ENCODE results near the gene PAPOLA. TPM values are rescaled to one million over a fixed set of nuclear protein-coding genes. Genes with fewer than 3 reads are reported as not detected.

The PAPOLA gene
- total RNA-seq, 1 donor from 2014 or later = 191 TPM

- no peaks in the 10 kb centered on the region for H3K9me3 Mint-ChIP-seq
- no peaks in the 10 kb centered on the region for H3K27me3 Mint-ChIP-seq (ENCODE audit: insufficient read depth)
- intact Hi-C loops (cut with micrococcal nuclease) = no loop called here
- H3K27ac Mint-ChIP-seq = no peak overlapping the region
- H3K4me3 Mint-ChIP-seq = no peak overlapping the region
- H3K36me3 Mint-ChIP-seq (ENCODE audit: low read depth) = peaks cover 10% of the 10 kb centered on the region
- H3K4me1 Mint-ChIP-seq (ENCODE audit: low read depth) = peaks cover 56% of the 10 kb centered on the region
- no peak for DNase-seq (ENCODE audit: low spot score)
Measured at GRCh38 chr14:96508900-96509299, 6.7 kb downstream of the PAPOLA start.

DNA sequence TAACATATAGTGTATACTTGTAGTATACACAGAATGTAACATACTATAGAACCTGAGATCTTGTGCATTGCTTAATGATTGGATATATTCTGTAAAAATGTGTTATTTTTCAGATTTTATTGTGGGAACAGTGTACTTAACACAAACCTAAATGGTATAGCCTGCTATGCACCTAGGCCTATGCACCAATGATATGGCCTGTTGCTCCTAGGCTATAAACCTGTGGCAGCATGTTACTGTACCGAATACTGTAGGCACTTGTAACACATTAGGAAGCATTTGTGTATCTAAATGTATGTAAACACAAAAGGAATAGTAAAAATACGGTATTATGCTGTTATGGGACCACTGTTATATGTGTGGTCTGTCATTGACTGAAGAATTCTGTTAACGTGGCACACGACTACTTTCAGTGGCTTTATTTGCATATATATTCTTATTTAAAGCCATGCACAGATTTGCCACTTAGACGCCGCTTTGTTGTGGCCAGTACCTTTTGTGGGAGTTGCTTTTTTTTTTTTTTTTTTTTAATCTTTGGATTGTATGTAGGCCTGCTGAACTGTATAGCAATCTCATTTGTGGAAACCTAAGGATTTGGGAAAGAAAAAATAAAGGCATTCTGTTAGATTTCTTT, 7.4 kb downstream of the PAPOLA start:
- Mint-ChIP-seq H3K27ac (no peak overlapping the region), H3K36me3 (ENCODE audit: low read depth) (peaks cover 8% of the 10 kb centered on the region), H3K4me1 (ENCODE audit: low read depth) (peaks cover 52% of the 10 kb centered on the region)

DNA sequence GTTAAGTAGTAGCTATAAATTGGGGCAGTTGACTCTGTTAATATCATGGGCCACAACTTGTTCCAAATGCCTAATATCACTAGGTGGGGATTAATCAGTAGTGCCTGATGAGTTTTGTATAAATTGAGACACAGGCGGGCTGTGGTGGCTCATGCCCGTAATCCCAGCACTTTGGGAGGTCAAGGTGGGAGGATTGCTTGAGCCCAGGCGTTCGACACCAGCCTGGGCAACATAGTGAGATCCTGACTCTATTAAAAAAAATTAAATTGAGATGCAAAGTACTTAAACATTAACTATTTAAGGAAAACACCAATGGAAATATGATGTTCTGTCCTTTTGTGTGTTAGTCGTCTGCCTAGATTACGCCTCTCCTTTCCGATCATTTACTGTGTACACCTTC, 9.0 kb downstream of the PAPOLA start:
- Mint-ChIP-seq H3K36me3 (ENCODE audit: low read depth) (peaks cover 1% of the 10 kb centered on the region), H3K27me3 (ENCODE audit: insufficient read depth) (no peaks in the 10 kb centered on the region), H3K4me3 (no peak overlapping the region), H3K4me1 (ENCODE audit: low read depth) (peaks cover 50% of the 10 kb centered on the region), H3K27ac (no peak overlapping the region), H3K9me3 (no peaks in the 10 kb centered on the region)
- intact Hi-C loops (cut with micrococcal nuclease) = no loop called here
- DNase-seq (ENCODE audit: low spot score) = no peak

More for the DNA sequence above, 7.4 kb downstream of the PAPOLA start:
- no peak for DNase-seq (ENCODE audit: low spot score)
- no peaks in the 10 kb centered on the region for H3K9me3 Mint-ChIP-seq
- H3K27me3 Mint-ChIP-seq (ENCODE audit: insufficient read depth) = no peaks in the 10 kb centered on the region
- intact Hi-C loops (cut with micrococcal nuclease) = no loop called here
- no peak overlapping the region for H3K4me3 Mint-ChIP-seq

- H3K27me3 Mint-ChIP-seq (ENCODE audit: insufficient read depth) = no peaks in the 10 kb centered on the region
- H3K9me3 Mint-ChIP-seq = no peaks in the 10 kb centered on the region
- no peak for DNase-seq (ENCODE audit: low spot score)
- H3K36me3 Mint-ChIP-seq (ENCODE audit: low read depth) = peaks cover 1% of the 10 kb centered on the region
- intact Hi-C loops (cut with micrococcal nuclease) = no loop called here
- H3K4me1 Mint-ChIP-seq (ENCODE audit: low read depth) = peaks cover 48% of the 10 kb centered on the region
- H3K4me3 Mint-ChIP-seq = no peak overlapping the region
- no peak overlapping the region for H3K27ac Mint-ChIP-seq
Measured at GRCh38 chr14:96511667-96512066, 9.5 kb downstream of the PAPOLA start.

DNA sequence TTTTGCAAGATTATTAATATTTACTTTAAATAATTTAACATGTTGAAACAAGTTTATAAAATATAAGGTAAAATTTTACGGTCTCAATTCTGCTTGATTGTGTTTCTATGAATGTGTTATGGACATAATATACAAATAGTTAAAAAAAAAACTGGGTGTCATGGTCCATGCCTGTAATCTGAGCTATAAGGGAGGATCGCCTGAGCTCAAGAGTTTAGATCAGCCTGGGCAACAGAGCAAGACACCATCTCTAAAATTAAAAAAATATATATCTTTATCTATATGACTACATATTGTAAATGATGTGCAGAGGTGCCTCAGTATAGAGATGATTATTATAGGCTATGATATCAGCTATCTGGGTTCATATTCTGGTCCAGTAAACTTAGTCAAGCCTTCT, 9.9 kb downstream of the PAPOLA start:
- H3K27me3 Mint-ChIP-seq (ENCODE audit: insufficient read depth) = no peaks in the 10 kb centered on the region
- H3K36me3 Mint-ChIP-seq (ENCODE audit: low read depth) = peaks cover 1% of the 10 kb centered on the region
- no peak for DNase-seq (ENCODE audit: low spot score)
- peaks cover 52% of the 10 kb centered on the region for H3K4me1 Mint-ChIP-seq (ENCODE audit: low read depth)
- H3K4me3 Mint-ChIP-seq = no peak overlapping the region
- no peaks in the 10 kb centered on the region for H3K9me3 Mint-ChIP-seq
- H3K27ac Mint-ChIP-seq = no peak overlapping the region
- intact Hi-C loops (cut with micrococcal nuclease) = no loop called here

GRCh38 chr14:96512602-96513397, 10.6 kb downstream of the PAPOLA start:
- peaks cover 59% of the 10 kb centered on the region for H3K4me1 Mint-ChIP-seq (ENCODE audit: low read depth)
- intact Hi-C loops (cut with micrococcal nuclease) = no loop called here
- H3K9me3 Mint-ChIP-seq = no peaks in the 10 kb centered on the region
- no peak overlapping the region for H3K27ac Mint-ChIP-seq
- H3K36me3 Mint-ChIP-seq (ENCODE audit: low read depth) = peaks cover 1% of the 10 kb centered on the region
- DNase-seq (ENCODE audit: low spot score) = no peak
- H3K27me3 Mint-ChIP-seq (ENCODE audit: insufficient read depth) = no peaks in the 10 kb centered on the region
- H3K4me3 Mint-ChIP-seq = no peak overlapping the region

DNA sequence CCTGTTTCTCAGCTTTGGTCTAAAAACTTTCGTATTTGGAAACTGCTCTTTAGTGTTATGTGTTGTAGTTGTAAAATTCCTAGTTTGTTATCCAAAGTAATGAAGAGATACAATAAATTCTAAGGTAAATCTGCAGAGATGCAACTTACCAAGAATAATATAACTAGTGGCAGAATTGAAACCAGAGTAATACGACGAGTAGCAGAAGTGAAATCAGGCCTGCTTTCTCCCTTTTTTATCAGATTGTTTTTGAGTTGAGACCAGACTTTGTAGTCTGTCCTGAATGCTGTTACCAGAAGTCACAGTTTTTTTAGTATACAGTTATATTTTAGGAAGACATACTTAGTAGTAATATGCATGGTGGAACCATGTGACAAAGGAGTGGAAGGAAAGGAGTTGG, 12.5 kb downstream of the PAPOLA start:
- Mint-ChIP-seq H3K27me3 (ENCODE audit: insufficient read depth) (no peaks in the 10 kb centered on the region), H3K4me1 (ENCODE audit: low read depth) (peaks cover 49% of the 10 kb centered on the region), H3K36me3 (ENCODE audit: low read depth) (peaks cover 1% of the 10 kb centered on the region), H3K4me3 (no peak overlapping the region), H3K9me3 (no peaks in the 10 kb centered on the region), H3K27ac (no peak overlapping the region)
- intact Hi-C loops (cut with micrococcal nuclease) = no loop called here
- no peak for DNase-seq (ENCODE audit: low spot score)

DNA sequence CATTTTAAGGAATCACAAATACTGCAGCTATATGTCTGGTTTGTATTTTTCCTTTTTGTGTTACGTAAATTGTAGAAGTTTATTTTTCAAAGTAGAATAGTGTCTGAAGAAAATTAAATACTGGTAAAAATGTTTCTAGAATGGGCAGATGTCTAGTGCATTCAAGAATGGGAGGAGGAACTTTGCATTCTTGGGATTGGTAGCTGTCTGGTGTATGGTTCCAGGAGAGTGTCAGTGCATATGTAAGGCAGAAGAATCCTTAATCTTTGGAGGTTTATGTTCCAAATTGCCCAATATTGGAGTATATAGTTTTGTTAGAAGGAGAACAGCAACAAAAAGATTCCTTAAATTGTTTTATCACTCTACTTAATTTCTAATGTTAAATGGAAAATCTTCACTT, 13.5 kb downstream of the PAPOLA start:
- Mint-ChIP-seq H3K27me3 (ENCODE audit: insufficient read depth) (no peaks in the 10 kb centered on the region), H3K9me3 (no peaks in the 10 kb centered on the region), H3K27ac (no peak overlapping the region), H3K4me1 (ENCODE audit: low read depth) (peaks cover 52% of the 10 kb centered on the region), H3K4me3 (no peak overlapping the region), H3K36me3 (ENCODE audit: low read depth) (peaks cover 4% of the 10 kb centered on the region)
- DNase-seq (ENCODE audit: low spot score) = no peak
- intact Hi-C loops (cut with micrococcal nuclease) = no loop called here

DNA sequence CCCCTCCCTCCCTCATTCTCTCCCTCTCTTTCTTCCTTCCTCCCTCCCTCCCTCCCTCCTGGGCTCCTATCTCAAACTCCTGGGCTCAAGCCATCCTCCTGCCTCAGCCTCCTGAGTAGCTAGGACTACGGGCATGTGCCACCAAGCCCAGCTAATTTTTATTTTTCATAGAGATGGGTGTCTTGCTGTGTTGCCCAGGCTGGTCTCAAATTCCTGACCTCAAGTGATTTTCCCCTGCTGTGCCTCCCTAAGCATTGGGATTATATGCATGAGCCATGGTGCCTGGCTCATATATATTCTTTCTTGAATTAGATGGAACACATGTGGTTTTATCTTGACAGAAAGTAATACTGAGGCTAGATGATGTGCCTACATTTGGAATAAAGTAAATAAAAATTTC, 14.2 kb downstream of the PAPOLA start:
- Mint-ChIP-seq H3K36me3 (ENCODE audit: low read depth) (peaks cover 4% of the 10 kb centered on the region), H3K27me3 (ENCODE audit: insufficient read depth) (no peaks in the 10 kb centered on the region), H3K9me3 (no peaks in the 10 kb centered on the region), H3K4me3 (no peak overlapping the region), H3K27ac (no peak overlapping the region), H3K4me1 (ENCODE audit: low read depth) (peaks cover 47% of the 10 kb centered on the region)
- no peak for DNase-seq (ENCODE audit: low spot score)
- intact Hi-C loops (cut with micrococcal nuclease) = no loop called here

- Mint-ChIP-seq H3K27ac (no peak overlapping the region), H3K4me1 (ENCODE audit: low read depth) (peaks cover 31% of the 10 kb centered on the region), H3K27me3 (ENCODE audit: insufficient read depth) (no peaks in the 10 kb centered on the region), H3K36me3 (ENCODE audit: low read depth) (peaks cover 12% of the 10 kb centered on the region), H3K9me3 (no peaks in the 10 kb centered on the region), H3K4me3 (no peak overlapping the region)
- DNase-seq (ENCODE audit: low spot score) = no peak
- intact Hi-C loops (cut with micrococcal nuclease) = no loop called here
Measured at GRCh38 chr14:96519970-96520369, 17.8 kb downstream of the PAPOLA start.

DNA sequence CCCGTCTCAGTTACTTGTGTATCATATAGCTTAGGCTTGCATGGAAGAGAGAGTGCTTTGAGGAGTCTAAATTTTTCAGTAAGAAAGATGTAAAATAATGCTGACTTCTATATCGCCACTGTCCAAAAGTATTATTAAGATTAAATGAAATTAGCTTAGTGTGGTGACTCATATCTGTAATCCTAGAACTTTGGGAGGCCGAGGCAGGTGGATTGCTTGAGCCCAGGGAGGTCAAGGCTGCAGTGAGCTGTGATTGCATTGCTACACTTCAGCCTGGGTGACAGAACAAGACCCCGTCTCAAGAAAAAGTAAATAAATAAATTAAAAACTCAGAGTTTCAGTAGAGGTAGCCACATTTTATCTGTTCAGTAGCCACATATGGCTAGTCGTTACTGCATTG, 23.3 kb downstream of the PAPOLA start:
- Mint-ChIP-seq H3K9me3 (no peaks in the 10 kb centered on the region), H3K4me1 (ENCODE audit: low read depth) (no peaks in the 10 kb centered on the region), H3K27me3 (ENCODE audit: insufficient read depth) (no peaks in the 10 kb centered on the region), H3K27ac (no peak overlapping the region), H3K36me3 (ENCODE audit: low read depth) (peaks cover 31% of the 10 kb centered on the region), H3K4me3 (no peak overlapping the region)
- no peak for DNase-seq (ENCODE audit: low spot score)
- intact Hi-C loops (cut with micrococcal nuclease) = no loop called here

- peaks cover 26% of the 10 kb centered on the region for H3K36me3 Mint-ChIP-seq (ENCODE audit: low read depth)
- no peak overlapping the region for H3K27ac Mint-ChIP-seq
- no peak for DNase-seq (ENCODE audit: low spot score)
- no peaks in the 10 kb centered on the region for H3K9me3 Mint-ChIP-seq
- H3K27me3 Mint-ChIP-seq (ENCODE audit: insufficient read depth) = no peaks in the 10 kb centered on the region
- no peak overlapping the region for H3K4me3 Mint-ChIP-seq
- peaks cover under 1% of the 10 kb centered on the region for H3K4me1 Mint-ChIP-seq (ENCODE audit: low read depth)
- intact Hi-C loops (cut with micrococcal nuclease) = no loop called here
Measured at GRCh38 chr14:96532632-96533031, 30.4 kb downstream of the PAPOLA start.

- Mint-ChIP-seq H3K36me3 (ENCODE audit: low read depth) (peaks cover 34% of the 10 kb centered on the region), H3K27me3 (ENCODE audit: insufficient read depth) (no peaks in the 10 kb centered on the region), H3K9me3 (no peaks in the 10 kb centered on the region), H3K4me3 (no peak overlapping the region), H3K4me1 (ENCODE audit: low read depth) (peaks cover 13% of the 10 kb centered on the region), H3K27ac (no peak overlapping the region)
- intact Hi-C loops (cut with micrococcal nuclease) = no loop called here
- no peak for DNase-seq (ENCODE audit: low spot score)
Measured at GRCh38 chr14:96536807-96537206, 34.6 kb downstream of the PAPOLA start.

Measured in activated T-helper 1 cell treated with anti-CD3 and anti-CD28 coated beads, Interleukin-12 subunit alpha, Interleukin-12 subunit beta, Interleukin-2, Interleukin-4 antibody, amounts not matched to agents 30 ng/mL and 10 ng/mL and 1 ng/mL, durations not matched to agents 14 hours and 24 hours and 36 hours (primary cell).